GM19025 (cell line): ENCODE results near the gene FCHSD2.

ENCODE experiments used
- ATAC-seq: cut with Tn5 transposase; IDR thresholded peaks from one replicate; pipeline ENCODE4 v1.9.1; 2021; ENCODE audit warnings: mild to moderate bottlenecking, low read depth, moderate library complexity; ENCODE audit not compliant: unreplicated experiment

The FCHSD2 gene

GRCh38 chr11:73142128-73142377, at the start of gene FCHSD2:
FCHSD2 (minus strand) TSS chr11:73142318; CDS start chr11:73141877, 441 bp downstream.
- ATAC-seq, result peak; percentile 33

GRCh38 chr11:73191151-73191550, 49.0 kb upstream of the FCHSD2 start:
- no peak for ATAC-seq

- ATAC-seq, result no peak
These were observed 48.4 kb upstream of the FCHSD2 start for GRCh38 chr11:73190557-73190885.

GRCh38 chr11:73189723-73190556, 47.8 kb upstream of the FCHSD2 start:
- ATAC-seq, result no peak

- no peak for ATAC-seq
These were observed 47.2 kb upstream of the FCHSD2 start for GRCh38 chr11:73189315-73189714.

GRCh38 chr11:73188301-73188700, 46.2 kb upstream of the FCHSD2 start:
- no peak for ATAC-seq

GRCh38 chr11:73187854-73188253, 45.7 kb upstream of the FCHSD2 start:
- no peak for ATAC-seq

GRCh38 chr11:73186886-73187285, 44.8 kb upstream of the FCHSD2 start:
- no peak for ATAC-seq

GRCh38 chr11:73186294-73186850, 44.3 kb upstream of the FCHSD2 start:
- ATAC-seq, result no peak

- no peak for ATAC-seq
These were observed 43.7 kb upstream of the FCHSD2 start for GRCh38 chr11:73185680-73186293.

- no peak for ATAC-seq
These were observed 43.0 kb upstream of the FCHSD2 start for GRCh38 chr11:73184953-73185671.

- ATAC-seq, result no peak
These were observed 40.8 kb upstream of the FCHSD2 start for GRCh38 chr11:73182824-73183321.

- ATAC-seq, result no peak
These were observed 36.6 kb upstream of the FCHSD2 start for GRCh38 chr11:73178681-73179080.

GRCh38 chr11:73177778-73178539, 35.8 kb upstream of the FCHSD2 start:
- ATAC-seq, result peak; percentile 83

GRCh38 chr11:73177380-73177777, 35.3 kb upstream of the FCHSD2 start:
- no peak for ATAC-seq

- ATAC-seq, result no peak
These were observed 34.7 kb upstream of the FCHSD2 start for GRCh38 chr11:73176874-73177155.

GRCh38 chr11:73176145-73176873, 34.2 kb upstream of the FCHSD2 start:
- ATAC-seq, result no peak

GRCh38 chr11:73175551-73176144, 33.5 kb upstream of the FCHSD2 start:
- ATAC-seq, result no peak

GRCh38 chr11:73174495-73174791, 32.3 kb upstream of the FCHSD2 start:
- ATAC-seq, result no peak
